KBM-7 (cell line): Measurements from ENCODE around the gene DAZAP2.
"Not testable (repeated sequence)": the region's sequence is repeated elsewhere in the genome, so short reads cannot be mapped to it uniquely, and the experiment has no call there.

ENCODE experiments used
- DNase-seq: peaks from one replicate; pipeline ENCODE4 v3.0.0-alpha.2; 2015
- in situ Hi-C: fragments of 300-500 bp; cut with MboI; formaldehyde crosslinking; loops from 2 replicates; pipeline ENCODE4 v1.14.3; 2020; ENCODE audit warnings: low sequenced_read_pairs, low pct_unique_long_range_greater_than_20kb, mixed read lengths

The DAZAP2 gene

DNA sequence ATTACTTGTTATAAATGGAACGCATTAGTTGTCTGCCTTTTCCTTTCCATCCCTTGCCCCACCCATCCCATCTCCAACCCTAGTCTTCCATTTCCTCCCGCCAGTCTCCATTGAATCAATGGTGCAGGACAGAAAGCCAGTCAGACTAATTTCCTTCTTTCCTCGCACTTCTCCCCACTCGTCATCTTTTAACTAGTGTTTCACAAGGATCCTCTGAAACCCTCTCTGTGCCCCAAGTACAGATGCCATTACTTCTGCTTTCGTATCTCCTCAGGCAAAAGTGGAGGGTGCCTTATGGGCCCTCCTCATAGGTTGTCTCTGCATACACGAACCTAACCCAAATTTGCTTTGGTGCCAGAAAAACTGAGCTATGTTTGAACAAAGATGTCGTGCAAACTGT is 4.2 kb downstream of the DAZAP2 start:
- in situ Hi-C loops, result no loop called here
- no peak for DNase-seq

GRCh38 chr12:51244269-51244668 is 5.6 kb downstream of the DAZAP2 start:
- DNase-seq, result no peak
- in situ Hi-C loops, result no loop called here

GRCh38 chr12:51245476-51246253 is 7.0 kb downstream of the DAZAP2 start:
- in situ Hi-C loops, result no loop called here
- no peak for DNase-seq

GRCh38 chr12:51246254-51246853 is 7.7 kb downstream of the DAZAP2 start:
- DNase-seq, result peak; percentile 99
- in situ Hi-C loops, result no loop called here

GRCh38 chr12:51247523-51248206 is 9.0 kb downstream of the DAZAP2 start:
- in situ Hi-C loops, result no loop called here
- no peak for DNase-seq

DNA sequence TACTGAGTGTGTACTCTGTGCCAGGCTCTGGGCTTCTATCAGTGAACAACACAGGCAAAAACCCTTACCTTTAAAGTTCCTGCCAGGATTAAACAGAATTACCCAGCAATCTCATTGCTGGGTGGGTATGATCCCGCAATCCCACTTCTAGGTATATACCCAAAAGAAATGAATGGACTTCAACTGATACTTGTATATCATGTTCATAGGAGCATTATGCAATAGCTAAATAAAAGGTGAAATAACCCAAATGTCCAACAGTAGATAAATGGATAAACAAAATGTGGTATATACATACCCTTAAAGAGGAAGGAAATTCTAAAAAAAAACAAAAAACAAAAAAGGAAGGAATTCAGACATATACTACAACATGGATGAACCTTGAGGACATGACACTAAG is 14.7 kb downstream of the DAZAP2 start:
- in situ Hi-C loops, result no loop called here
- no peak for DNase-seq

DNA sequence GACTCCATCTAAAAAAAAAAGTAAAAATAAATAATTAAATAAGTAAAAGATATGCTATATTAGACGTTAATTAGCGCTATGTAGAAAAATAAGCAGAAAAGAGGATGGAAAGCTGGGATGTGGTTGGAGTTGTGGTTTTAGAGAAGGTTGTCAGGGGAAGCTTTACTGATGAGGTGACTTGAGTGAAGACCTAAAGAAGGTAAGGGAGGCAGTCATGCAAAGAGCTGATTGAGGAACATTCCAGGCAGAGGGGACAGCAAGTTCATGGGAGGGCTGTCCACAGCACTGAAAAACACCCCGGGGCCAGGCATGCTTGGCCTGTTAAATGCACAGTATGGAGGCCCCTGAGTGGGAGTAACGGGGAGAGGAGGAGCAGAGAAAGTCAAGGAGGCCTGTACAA is 15.9 kb downstream of the DAZAP2 start:
- in situ Hi-C loops, result no loop called here
- DNase-seq, result peak; percentile 37

DNA sequence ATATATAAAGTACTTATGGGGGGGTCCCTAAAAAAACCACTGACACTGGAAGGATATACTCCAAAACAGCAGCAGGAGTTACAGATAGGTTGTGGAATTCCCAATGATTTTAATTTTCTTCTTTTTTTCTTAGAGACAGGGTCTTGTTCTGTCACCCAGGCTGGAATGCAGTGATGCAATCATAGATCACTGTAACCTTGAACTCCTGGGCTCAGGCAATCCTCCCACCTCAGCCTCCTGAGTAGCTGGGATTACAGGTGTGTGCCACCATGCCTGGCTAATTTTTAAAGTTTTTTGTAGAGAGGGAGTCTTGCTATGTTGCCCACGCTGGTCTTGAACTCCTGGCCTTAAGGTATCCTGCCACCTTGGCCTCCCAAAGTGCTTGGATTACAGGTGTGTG is 21.0 kb downstream of the DAZAP2 start:
- DNase-seq, in situ Hi-C loops: not testable (repeated sequence)

DNA sequence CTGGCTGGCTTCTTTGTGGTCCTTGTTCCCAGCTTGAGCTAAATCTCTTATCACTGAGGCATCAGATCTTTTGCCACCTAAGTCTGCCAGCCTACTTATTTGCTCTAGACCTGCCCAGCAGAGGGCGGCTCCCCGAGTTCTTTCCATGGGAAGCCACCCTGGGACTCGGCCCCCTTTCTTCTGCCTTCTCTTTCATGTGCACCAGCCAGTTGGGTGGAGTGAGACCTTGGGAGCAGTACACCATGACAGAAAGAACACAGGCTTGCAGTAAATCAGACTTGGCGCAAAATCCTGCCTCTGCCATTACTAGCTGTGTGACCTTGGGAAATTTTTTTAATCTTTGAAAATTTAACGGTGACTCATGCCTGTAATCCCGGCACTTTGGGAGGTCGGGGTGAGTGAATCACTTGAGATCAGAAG is 24.1 kb downstream of the DAZAP2 start:
- no peak for DNase-seq
- in situ Hi-C loops, result no loop called here

GRCh38 chr12:51263341-51263740 is 24.7 kb downstream of the DAZAP2 start:
- in situ Hi-C loops, result no loop called here
- DNase-seq, result no peak

DNA sequence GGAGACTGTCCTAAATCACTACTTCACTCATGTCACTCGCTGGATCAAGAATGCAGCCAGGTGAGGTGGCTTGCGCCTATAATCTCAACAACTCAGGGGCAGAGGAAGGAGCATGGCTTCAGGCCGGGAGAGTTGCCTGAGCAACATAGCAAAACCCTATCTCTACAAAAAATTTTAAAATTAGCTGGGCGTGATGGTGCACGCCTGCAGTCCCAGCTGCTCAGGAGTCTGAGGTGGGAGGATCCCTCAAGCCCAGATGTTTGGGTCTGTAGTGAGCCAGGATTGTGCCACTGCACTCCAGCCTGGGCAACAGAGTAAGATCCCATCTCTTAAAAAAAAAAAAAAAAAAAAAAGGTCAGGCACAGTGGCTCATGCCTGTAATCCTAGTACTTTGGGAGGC is 25.7 kb downstream of the DAZAP2 start:
- DNase-seq, result no peak
- in situ Hi-C loops, result no loop called here

GRCh38 chr12:51265024-51265423 is 26.4 kb downstream of the DAZAP2 start:
- in situ Hi-C loops, result no loop called here
- no peak for DNase-seq

DNA sequence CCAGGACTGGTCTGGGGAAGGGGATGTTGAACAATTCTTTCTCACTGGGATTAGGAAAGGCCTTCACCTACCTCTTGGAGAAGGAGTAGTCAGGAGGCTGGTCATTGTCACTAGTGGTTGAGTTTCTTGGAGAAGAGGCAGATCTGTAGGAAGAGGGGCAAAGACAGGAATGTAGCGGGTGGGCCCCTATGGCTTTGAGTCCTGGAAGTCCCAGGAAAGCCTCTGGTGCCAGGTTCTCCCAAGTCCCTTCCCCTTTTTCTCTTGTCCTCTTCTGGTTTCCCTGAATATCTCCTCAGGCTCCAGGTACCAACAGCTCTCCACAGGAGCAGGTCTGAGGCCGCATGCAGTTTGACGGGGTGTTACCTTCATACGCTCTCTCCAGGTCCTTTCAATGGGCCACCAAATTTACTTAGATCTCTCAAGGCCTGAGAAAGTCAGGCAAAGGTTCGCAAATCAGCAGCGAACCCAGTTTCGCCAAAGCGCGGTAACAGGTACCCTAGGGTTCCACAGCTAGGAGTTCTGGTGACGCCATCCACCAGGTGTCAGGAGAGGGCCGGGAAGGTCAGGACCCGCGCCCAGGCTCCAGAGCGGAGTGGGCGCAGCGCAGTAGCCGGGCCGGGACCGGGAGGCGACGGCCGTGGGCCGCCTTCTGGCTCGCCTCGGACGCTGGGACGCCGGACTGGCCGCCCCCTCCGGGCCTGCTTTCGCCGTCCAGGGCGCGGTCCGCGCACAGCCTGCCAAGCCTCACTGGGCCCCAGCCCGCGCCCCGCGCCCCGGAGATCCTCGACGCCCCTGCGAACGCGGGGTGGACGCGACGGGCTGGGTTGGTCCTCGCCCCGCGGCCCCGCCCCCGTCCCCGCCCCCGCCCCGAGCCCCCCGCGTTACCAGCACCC is 30.8 kb downstream of the DAZAP2 start:
- peak; percentile 43 for DNase-seq
- in situ Hi-C loops, result no loop called here

DNA sequence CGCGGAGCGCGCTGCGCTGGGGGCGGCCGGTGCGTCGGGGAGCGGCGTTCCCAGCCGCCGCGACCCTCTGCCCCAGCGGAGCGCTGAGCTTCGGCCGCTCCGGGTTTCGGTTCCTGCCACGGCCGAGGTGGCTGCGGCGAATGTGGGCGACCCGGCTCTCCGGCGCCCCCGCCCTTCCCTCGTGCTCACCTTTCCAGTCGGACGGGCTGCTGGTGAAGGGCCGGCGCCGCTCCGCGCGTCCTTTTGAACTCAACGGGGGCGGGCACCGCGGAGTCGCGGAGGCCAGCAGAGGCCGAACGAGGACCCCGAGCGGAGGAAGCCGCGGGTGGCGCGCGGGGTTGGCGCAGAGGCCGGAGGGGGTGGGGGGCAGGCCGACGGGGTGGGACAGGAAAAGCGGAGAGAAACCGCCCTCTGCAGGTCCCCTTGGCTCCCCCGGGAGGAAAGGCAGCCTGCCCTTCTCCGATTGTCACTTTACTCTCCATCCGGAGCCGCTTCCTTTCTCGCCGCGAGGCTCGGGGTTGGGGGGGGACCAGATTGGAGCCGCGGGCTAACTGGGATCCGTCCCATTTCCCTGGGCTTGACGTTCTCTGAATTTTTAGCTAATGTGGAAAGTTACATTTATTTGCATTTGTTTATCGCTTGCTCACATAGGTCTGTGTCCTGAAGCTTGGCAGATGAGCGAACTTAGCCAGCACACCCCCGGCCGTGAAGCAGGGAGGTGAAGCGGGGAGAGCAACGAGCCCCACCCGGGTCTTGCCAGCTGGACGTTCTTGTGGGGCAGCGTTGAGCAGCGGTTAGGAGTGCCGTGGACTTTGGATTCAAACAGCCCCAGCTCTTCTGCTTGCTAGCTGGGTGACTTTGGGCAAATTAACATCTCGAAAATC is 31.7 kb downstream of the DAZAP2 start, which contains the start of gene SMAGP:
Gene SMAGP (minus strand): TSS at position 349 of the 884 bp plus-strand sequence. CDS start 1,137 bp downstream, outside the sequence.
- in situ Hi-C loops, result no loop called here
- DNase-seq, result peak; percentile 45

DNA sequence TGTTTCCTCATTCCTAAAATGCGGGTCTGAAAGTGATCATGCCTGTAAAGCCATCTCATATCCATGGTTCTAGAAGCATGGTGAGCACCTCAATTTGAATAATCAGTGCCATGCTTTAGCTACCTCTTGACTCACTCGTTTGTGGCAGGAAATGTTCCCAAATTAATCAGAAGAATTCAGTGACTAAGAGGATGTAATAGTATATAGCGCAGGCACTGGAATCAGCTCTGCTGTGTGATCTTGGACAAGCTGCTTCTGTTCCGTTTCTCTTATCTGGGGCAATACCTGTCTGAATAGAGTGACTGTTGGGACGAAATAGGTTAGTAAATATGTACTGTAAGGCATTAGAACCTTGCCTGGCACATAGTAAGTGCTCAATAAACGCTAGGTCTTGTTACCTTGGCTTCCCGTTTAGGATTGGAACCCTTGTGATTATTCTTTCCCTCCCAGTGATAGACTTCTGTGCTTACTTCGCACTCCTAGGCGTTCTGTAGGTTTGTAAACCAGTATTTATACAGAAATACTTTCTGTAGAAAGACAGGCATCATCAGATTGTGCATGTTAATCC is 32.4 kb downstream of the DAZAP2 start:
- DNase-seq, result peak; percentile 41
- in situ Hi-C loops, result no loop called here

GRCh38 chr12:51272810-51273209 is 34.2 kb downstream of the DAZAP2 start:
- DNase-seq, result not testable (repeated sequence)

DNA sequence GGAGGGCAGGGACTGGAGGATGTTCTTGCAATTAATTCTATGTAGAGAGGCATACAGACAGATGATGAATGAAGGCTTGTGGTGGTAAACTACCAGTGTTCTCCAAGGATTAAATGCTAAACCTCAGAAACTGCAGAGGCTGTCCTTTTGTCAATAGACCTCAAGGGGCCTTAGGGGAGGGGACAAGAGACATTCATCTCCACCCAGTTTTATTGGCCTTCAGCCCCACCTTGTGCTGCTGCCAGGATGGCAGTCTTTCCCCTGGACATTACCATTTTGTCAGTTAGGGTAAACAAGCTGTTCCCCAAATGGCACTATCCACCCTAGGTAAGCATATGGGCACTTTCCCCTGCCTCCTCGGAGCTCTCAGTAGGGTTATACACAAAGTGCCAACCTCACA is 36.5 kb downstream of the DAZAP2 start:
- DNase-seq, result no peak
- in situ Hi-C loops, result no loop called here

More at GRCh38 chr12:51272810-51273209, 34.2 kb downstream of the DAZAP2 start:
- in situ Hi-C loops, result not testable (repeated sequence)
